ENCODE data around the gene LRRC58.

LRRC58 gene

DNA sequence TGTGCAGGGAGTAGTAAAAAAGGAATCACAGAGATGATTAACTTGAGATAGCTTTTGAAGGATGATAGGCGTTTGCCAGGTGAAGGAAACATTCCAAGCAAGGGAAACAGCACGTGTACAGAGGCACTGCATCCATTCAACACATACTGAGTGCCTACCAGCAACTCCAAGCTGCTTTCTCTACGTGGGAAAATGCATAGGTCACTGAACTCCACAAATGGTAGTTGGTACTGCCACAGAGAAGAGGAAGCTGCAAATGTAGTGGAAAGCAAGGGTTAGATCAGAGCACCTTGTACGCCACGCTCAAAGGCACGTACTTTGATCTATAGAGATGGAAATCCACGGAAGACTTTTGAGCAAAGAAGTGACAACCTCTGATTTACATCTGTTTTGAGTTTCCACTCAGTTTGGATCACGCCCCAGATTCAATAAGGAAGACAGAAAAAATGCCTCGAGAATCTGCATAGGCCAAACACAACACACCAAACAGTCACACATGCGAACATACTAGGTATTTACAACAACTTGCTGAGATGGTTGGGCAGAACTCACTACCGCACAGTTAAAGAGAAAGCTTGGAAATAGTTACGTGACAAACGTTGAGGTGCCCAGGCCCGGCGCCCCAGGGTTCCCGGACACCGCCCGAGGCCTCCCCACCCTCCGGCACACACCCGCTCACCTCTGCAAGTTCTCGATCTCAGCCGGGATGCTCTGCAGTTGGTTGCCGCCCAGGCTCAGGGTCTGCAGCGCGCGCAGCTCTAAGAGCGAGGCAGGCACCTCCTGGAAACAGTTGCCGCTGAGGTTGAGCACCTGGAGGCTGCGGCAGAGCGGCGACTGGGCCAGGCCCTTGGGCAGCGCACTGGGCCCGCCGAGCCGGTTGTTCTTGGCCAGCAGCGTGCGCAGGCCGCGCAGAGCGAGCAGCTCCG is 826 bp downstream of the LRRC58 start:
- TF ChIP-seq, protein P1, sequence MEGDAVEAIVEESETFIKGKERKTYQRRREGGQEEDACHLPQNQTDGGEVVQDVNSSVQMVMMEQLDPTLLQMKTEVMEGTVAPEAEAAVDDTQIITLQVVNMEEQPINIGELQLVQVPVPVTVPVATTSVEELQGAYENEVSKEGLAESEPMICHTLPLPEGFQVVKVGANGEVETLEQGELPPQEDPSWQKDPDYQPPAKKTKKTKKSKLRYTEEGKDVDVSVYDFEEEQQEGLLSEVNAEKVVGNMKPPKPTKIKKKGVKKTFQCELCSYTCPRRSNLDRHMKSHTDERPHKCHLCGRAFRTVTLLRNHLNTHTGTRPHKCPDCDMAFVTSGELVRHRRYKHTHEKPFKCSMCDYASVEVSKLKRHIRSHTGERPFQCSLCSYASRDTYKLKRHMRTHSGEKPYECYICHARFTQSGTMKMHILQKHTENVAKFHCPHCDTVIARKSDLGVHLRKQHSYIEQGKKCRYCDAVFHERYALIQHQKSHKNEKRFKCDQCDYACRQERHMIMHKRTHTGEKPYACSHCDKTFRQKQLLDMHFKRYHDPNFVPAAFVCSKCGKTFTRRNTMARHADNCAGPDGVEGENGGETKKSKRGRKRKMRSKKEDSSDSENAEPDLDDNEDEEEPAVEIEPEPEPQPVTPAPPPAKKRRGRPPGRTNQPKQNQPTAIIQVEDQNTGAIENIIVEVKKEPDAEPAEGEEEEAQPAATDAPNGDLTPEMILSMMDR (IDR thresholded peaks at IDR 0.05; ENCODE audit: insufficient read depth, low read length, poor library complexity, severe bottlenecking), result peak; percentile 16
- no peak for TF ChIP-seq EZH2phosphoT487 (conservative IDR thresholded peaks at IDR 0.05; ENCODE audit: low read length)
- Histone ChIP-seq H3K9ac (ENCODE audit: low read length) (peak overlapping the region; percentile 73), H3K27ac (ENCODE audit: low read depth, low read length) (peak overlapping the region; percentile 74), H3K79me2 (ENCODE audit: insufficient read depth, low read length) (peaks cover 55% of the 10 kb centered on the region), H2AFZ (ENCODE audit: low read depth, low read length, severe bottlenecking) (peak overlapping the region; percentile 15), H3K27me3 (ENCODE audit: low read length) (no peaks in the 10 kb centered on the region), H3K4me2 (ENCODE audit: low read depth, low read length, poor library complexity, severe bottlenecking) (peak overlapping the region; percentile 99), H3K9me2 (replicated peaks; ENCODE audit: insufficient read depth, low read length) (no peaks in the 10 kb centered on the region), H3F3A (ENCODE audit: insufficient read depth) (peaks cover 7% of the 10 kb centered on the region), H3K9me3 (ENCODE audit: insufficient read depth, low read length) (peaks cover under 1% of the 10 kb centered on the region; the same call in 1 of the 2 replicates), H3K36me3 (ENCODE audit: low read length) (peaks cover 36% of the 10 kb centered on the region), H3K4me3 (ENCODE audit: insufficient read depth, low read length, poor library complexity, severe bottlenecking) (peak overlapping the region; percentile 78), H4K20me1 (ENCODE audit: low read depth, low read length) (peaks cover 9% of the 10 kb centered on the region; the same call in 1 of the 2 replicates)

DNA sequence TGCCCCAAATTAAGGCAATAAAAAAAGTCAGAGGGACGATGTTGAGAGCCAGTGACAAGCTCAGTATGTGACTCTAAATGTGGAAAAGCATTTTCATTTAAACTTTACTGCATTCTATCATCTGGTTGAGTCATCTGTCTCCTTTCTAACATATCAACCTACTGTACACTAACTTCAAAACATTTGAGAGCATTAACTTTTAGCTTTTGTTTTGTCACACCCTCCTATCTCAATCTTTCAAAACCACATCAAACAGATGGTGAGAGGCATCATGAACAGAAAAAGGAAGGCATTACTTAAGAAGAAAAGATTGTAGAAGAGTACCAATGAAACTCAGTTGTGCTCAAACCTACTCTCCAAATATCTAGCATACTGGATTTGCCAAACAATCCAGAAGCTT is 4.8 kb downstream of the LRRC58 start:
- Histone ChIP-seq H3K9me2 (replicated peaks; ENCODE audit: insufficient read depth, low read length) (no peaks in the 10 kb centered on the region), H3K4me3 (ENCODE audit: insufficient read depth, low read length, poor library complexity, severe bottlenecking) (no peak overlapping the region), H3K79me2 (ENCODE audit: insufficient read depth, low read length) (peaks cover 94% of the 10 kb centered on the region), H3F3A (ENCODE audit: insufficient read depth) (no peaks in the 10 kb centered on the region), H3K4me2 (ENCODE audit: low read depth, low read length, poor library complexity, severe bottlenecking) (peak overlapping the region; percentile 17), H3K27me3 (ENCODE audit: low read length) (no peaks in the 10 kb centered on the region), H3K9ac (ENCODE audit: low read length) (no peak overlapping the region), H3K27ac (ENCODE audit: low read depth, low read length) (no peak overlapping the region), H3K9me3 (ENCODE audit: insufficient read depth, low read length) (peaks cover 34% of the 10 kb centered on the region; the same call in 1 of the 2 replicates), H3K36me3 (ENCODE audit: low read length) (peaks cover 71% of the 10 kb centered on the region), H4K20me1 (ENCODE audit: low read depth, low read length) (peaks cover 9% of the 10 kb centered on the region; the same call in 1 of the 2 replicates), H2AFZ (ENCODE audit: low read depth, low read length, severe bottlenecking) (no peak overlapping the region)
- no peak for TF ChIP-seq EZH2phosphoT487 (conservative IDR thresholded peaks at IDR 0.05; ENCODE audit: low read length)
- TF ChIP-seq, protein P1 (IDR thresholded peaks at IDR 0.05; ENCODE audit: insufficient read depth, low read length, poor library complexity, severe bottlenecking), result no peak

DNA sequence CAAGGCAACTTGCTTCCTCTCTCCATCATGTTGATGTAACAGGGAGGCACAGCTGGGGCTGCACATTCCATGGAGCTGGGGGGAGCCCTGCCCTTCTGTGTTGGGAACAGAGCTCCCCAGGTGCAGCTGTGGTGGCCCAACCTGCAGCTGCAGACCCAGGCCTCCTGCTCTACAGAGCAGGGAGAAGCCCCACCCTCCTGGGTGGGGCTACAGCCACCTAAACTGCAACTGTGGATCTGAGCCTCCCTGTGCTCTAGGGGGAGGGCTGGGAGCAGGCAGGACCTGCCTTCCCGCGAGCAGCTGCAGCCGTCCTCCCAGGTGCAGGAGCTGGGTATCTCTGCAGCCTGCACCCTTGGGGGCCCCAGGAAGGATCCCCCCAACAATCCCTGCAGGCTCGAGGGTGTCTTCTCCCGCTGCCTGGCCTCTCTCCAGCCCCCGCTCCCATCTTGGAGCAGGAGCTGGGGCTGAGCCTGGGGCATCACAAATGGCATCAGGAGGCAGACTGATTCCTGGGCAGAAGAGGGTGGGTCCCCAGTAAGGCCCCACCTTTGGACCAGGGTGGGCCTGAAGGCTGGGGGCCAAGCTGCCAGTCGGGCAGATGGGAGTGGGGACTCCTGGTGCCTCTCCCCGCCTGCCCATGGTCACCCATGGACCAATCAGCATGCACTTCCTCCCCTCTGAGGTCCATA is 7.4 kb downstream of the LRRC58 start:
- H3K27me3 ChIP-seq (ENCODE audit: low read length), result no peaks in the 10 kb centered on the region
- H3K36me3 ChIP-seq (ENCODE audit: low read length), result peaks cover 81% of the 10 kb centered on the region
- H3K27ac ChIP-seq (ENCODE audit: low read depth, low read length), result no peak overlapping the region
- no peak overlapping the region for H3K4me2 ChIP-seq (ENCODE audit: low read depth, low read length, poor library complexity, severe bottlenecking)
- no peak overlapping the region for H2AFZ ChIP-seq (ENCODE audit: low read depth, low read length, severe bottlenecking)
- H3K4me3 ChIP-seq (ENCODE audit: insufficient read depth, low read length, poor library complexity, severe bottlenecking), result no peak overlapping the region
- H3K9me2 ChIP-seq (replicated peaks; ENCODE audit: insufficient read depth, low read length), result no peaks in the 10 kb centered on the region
- no peak for TF ChIP-seq EZH2phosphoT487 (conservative IDR thresholded peaks at IDR 0.05; ENCODE audit: low read length)
- TF ChIP-seq, protein P1 (IDR thresholded peaks at IDR 0.05; ENCODE audit: insufficient read depth, low read length, poor library complexity, severe bottlenecking), result no peak
- H3K79me2 ChIP-seq (ENCODE audit: insufficient read depth, low read length), result peaks cover 99% of the 10 kb centered on the region
- H3K9ac ChIP-seq (ENCODE audit: low read length), result no peak overlapping the region
- no peaks in the 10 kb centered on the region for H3F3A ChIP-seq (ENCODE audit: insufficient read depth)
- H3K9me3 ChIP-seq (ENCODE audit: insufficient read depth, low read length), result peaks cover 38% of the 10 kb centered on the region; the same call in 1 of the 2 replicates
- H4K20me1 ChIP-seq (ENCODE audit: low read depth, low read length), result peaks cover 6% of the 10 kb centered on the region; the same call in 1 of the 2 replicates

Data from SU-DHL-6 (cell line).